ENCODE results near the gene RBAK. TPM values are rescaled to one million over a fixed set of nuclear protein-coding genes. Genes with fewer than 3 reads are reported as not detected.
A peak's percentile ranks its signal among the peaks of the same experiment; 100 is the strongest.

RBAK gene
- polyA plus RNA-seq, 2 of the 4 experiments (the other 2 are of a cell fraction), result 6.8 to 11.2 TPM

DNA sequence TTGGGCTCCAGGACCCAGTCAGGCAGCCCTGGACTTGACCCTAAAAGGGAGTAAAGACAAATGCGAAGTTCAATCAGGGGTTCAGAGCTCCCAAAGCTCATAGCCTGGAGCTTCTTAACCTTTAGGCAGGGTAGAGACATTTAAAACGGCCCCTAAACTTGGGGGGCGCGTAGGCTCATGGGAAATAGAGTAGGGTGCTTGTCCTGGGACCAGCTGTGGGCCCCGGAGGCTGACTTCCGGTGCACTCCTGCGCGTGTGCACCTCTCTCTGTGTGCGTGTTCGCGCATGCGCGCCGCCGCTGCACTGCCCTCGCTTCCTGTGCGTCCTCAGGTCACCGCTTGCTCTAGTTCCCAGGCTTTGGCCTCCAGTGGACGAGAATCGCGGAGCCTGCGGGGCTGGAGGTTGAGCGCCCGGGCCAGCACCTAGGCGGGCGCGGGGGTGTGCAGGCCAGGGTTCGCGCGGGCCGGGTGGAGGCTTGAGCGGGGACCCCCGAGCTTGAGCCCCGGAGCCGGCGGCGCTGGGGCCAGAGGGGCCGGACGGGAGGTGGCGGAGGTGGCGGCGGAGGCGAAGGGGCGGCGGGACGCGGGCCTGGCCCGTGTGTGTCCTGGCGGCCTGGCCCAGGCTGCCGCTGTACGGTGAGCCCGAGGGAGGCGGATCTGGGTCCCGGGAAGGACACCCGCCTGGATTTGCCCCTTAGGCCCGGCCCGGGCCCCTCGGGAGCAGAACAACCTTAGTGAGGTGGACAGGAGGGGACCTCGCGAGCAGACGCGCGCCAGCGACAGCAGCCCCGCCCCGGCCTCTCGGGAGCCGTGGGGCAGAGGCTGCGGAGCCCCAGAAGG, at the start of gene RBAK (continued):
- TF ChIP-seq, protein P1, sequence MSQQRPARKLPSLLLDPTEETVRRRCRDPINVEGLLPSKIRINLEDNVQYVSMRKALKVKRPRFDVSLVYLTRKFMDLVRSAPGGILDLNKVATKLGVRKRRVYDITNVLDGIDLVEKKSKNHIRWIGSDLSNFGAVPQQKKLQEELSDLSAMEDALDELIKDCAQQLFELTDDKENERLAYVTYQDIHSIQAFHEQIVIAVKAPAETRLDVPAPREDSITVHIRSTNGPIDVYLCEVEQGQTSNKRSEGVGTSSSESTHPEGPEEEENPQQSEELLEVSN (IDR thresholded peaks at IDR 0.05; ENCODE audit: borderline replicate concordance, low read depth), result peak; percentile 64; the same call in 1 of the 2 replicates

DNA sequence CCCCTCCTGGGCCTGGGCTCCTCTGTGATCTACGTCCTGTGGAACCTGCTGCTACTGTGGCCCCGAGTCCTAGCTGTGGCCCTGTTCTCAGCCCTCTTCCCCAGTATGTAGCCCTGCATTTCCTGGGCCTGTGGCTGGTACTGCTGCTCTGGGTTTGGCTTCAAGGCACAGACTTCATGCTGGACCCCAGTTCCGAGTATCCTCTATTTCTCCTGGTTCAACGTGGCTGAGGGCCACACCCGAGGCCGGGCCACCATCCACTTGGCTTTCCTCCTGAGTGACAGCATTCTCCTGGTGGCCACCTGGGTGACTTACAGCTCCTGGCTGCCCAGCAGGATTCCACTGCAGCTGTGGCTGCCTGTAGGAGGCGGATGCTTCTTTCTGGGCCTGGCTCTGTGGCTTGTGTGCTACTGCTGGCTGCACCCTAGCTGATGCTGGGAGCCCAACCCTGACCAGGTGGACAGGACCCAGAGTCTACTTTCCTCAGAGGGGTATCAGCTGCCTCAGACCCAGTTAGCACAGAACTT, 48.9 kb upstream of the RBAK start:
- Histone ChIP-seq H3K27ac (no peak overlapping the region), H3K9me3 (no peaks in the 10 kb centered on the region), H3K4me1 (no peaks in the 10 kb centered on the region), H3K4me3 (no peak overlapping the region), H3K4me2 (no peak overlapping the region)
- POLR2A ChIA-PET, result no interaction called here
- DNase-seq (ENCODE audit: low read depth in 1 of 2, low spot score in 1 of 2) (no peak), FAIRE-seq (no peak), ATAC-seq (no peak; a peak in 1 of 6 replicates)
- TF ChIP-seq ZC3H11A (IDR thresholded peaks at IDR 0.05), result no peak
- TF ChIP-seq TP53 (CRISPR knock-in tag; IDR thresholded peaks at IDR 0.05), result no peak
- TF ChIP-seq ZNF302 (CRISPR knock-in tag; IDR thresholded peaks at IDR 0.05), result no peak
- no peak for TF ChIP-seq CBX2 (IDR thresholded peaks at IDR 0.05; ENCODE audit: borderline replicate concordance, low read depth)
- no peak for TF ChIP-seq MAFK (IDR thresholded peaks at IDR 0.05; ENCODE audit: partially characterized antibody)
- no peak for TF ChIP-seq MYC (IDR thresholded peaks at IDR 0.05; ENCODE audit: borderline replicate concordance, low read length)
- CTCF ChIA-PET, result interaction anchor here (1.2 kb wide), 1 partner anchor 21 kb away, joined by 3 read pairs; no protein-coding TSS in a partner anchor
- WGBS (ENCODE audit: missing lambda C conversion rate), result 94% methylated on average over 7 of the region's 7 CpGs

DNA sequence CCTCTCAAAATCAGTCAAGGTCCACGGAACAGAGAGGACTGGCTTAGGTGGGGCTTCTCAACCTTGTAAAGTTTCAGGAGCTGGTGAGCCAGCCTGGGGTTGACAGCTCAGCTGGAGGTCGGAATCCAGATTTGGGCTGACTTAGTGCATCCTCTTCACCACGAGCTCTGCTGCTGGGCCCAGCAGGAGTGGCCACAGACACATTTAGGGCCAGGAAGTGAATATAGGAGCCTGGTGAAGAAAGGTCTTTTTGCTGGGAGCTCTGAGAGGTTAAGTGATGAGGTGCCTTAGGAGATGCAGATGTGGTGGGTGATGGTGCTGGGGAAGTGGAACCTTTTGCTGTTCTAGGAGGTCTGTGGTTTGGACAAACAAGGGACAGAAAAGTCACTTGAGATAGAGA, 47.4 kb upstream of the RBAK start:
- Histone ChIP-seq H3K27ac (no peak overlapping the region), H3K4me2 (no peak overlapping the region), H3K4me1 (no peaks in the 10 kb centered on the region), H3K9me3 (no peaks in the 10 kb centered on the region), H3K4me3 (no peak overlapping the region)
- no peak for ATAC-seq
- DNase-seq (ENCODE audit: low read depth in 1 of 2, low spot score in 1 of 2), result no peak
- ChIA-PET CTCF (interaction anchor here (1.6 to 1.8 kb wide), 2 partner anchors 8 to 24 kb away, joined by 3 to 8 read pairs; no protein-coding TSS in a partner anchor), POLR2A (no interaction called here)
- no peak for FAIRE-seq
- TF ChIP-seq, protein P2, sequence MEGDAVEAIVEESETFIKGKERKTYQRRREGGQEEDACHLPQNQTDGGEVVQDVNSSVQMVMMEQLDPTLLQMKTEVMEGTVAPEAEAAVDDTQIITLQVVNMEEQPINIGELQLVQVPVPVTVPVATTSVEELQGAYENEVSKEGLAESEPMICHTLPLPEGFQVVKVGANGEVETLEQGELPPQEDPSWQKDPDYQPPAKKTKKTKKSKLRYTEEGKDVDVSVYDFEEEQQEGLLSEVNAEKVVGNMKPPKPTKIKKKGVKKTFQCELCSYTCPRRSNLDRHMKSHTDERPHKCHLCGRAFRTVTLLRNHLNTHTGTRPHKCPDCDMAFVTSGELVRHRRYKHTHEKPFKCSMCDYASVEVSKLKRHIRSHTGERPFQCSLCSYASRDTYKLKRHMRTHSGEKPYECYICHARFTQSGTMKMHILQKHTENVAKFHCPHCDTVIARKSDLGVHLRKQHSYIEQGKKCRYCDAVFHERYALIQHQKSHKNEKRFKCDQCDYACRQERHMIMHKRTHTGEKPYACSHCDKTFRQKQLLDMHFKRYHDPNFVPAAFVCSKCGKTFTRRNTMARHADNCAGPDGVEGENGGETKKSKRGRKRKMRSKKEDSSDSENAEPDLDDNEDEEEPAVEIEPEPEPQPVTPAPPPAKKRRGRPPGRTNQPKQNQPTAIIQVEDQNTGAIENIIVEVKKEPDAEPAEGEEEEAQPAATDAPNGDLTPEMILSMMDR (IDR thresholded peaks at IDR 0.05), result no peak
- TF ChIP-seq TFCP2L1 (CRISPR knock-in tag; IDR thresholded peaks at IDR 0.05), result no peak
- TF ChIP-seq ZC3H11A (IDR thresholded peaks at IDR 0.05), result no peak
- 98% methylated on average over 3 of the region's 3 CpGs for WGBS (ENCODE audit: missing lambda C conversion rate)

DNA sequence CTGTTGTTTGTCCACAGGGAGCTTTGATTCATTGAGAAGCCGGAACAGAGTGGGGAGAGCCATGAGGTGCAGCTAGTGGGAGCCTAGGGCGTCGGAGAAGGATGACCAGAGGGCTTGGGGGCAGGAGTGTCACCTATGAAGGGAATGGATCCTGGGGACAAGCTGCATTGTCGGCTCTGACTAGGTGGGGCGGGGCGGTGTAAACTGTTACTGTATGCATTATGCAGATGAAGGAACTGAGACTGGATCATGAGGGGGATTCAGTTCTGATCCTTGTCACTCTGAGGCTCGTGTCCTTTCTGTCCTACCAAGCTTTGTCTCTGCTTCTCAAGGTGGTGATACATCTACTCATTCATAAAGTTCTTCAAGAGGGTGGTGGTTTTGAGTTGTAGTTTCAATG, 46.8 kb upstream of the RBAK start:
- FAIRE-seq, result no peak
- Histone ChIP-seq H3K4me2 (no peak overlapping the region), H3K4me1 (no peaks in the 10 kb centered on the region), H3K27ac (no peak overlapping the region), H3K4me3 (no peak overlapping the region), H3K9me3 (no peaks in the 10 kb centered on the region)
- ChIA-PET CTCF (interaction anchor here (1.0 to 1.8 kb wide), 4 partner anchors 9 to 143 kb away, joined by 3 to 8 read pairs (median 3); no protein-coding TSS in a partner anchor), POLR2A (no interaction called here)
- no peak for DNase-seq (ENCODE audit: low read depth in 1 of 2, low spot score in 1 of 2)
- no peak for ATAC-seq
- WGBS (ENCODE audit: missing lambda C conversion rate), result 83% methylated on average over 7 of the region's 7 CpGs
- no peak for TF ChIP-seq HOXB13 (CRISPR knock-in tag; IDR thresholded peaks at IDR 0.05; ENCODE audit: low read depth)
- TF ChIP-seq GATA3 (IDR thresholded peaks at IDR 0.05; ENCODE audit: borderline replicate concordance), result no peak
- TF ChIP-seq, protein P3, sequence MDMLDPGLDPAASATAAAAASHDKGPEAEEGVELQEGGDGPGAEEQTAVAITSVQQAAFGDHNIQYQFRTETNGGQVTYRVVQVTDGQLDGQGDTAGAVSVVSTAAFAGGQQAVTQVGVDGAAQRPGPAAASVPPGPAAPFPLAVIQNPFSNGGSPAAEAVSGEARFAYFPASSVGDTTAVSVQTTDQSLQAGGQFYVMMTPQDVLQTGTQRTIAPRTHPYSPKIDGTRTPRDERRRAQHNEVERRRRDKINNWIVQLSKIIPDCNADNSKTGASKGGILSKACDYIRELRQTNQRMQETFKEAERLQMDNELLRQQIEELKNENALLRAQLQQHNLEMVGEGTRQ (IDR thresholded peaks at IDR 0.05), result no peak
- no peak for TF ChIP-seq POLR2A (IDR thresholded peaks at IDR 0.05; ENCODE audit: low read length)
- TF ChIP-seq, protein P1 (IDR thresholded peaks at IDR 0.05; ENCODE audit: borderline replicate concordance, low read depth), result no peak
- TF ChIP-seq, protein P4, sequence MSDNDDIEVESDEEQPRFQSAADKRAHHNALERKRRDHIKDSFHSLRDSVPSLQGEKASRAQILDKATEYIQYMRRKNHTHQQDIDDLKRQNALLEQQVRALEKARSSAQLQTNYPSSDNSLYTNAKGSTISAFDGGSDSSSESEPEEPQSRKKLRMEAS (IDR thresholded peaks at IDR 0.05), result no peak
- TF ChIP-seq, protein P5, sequence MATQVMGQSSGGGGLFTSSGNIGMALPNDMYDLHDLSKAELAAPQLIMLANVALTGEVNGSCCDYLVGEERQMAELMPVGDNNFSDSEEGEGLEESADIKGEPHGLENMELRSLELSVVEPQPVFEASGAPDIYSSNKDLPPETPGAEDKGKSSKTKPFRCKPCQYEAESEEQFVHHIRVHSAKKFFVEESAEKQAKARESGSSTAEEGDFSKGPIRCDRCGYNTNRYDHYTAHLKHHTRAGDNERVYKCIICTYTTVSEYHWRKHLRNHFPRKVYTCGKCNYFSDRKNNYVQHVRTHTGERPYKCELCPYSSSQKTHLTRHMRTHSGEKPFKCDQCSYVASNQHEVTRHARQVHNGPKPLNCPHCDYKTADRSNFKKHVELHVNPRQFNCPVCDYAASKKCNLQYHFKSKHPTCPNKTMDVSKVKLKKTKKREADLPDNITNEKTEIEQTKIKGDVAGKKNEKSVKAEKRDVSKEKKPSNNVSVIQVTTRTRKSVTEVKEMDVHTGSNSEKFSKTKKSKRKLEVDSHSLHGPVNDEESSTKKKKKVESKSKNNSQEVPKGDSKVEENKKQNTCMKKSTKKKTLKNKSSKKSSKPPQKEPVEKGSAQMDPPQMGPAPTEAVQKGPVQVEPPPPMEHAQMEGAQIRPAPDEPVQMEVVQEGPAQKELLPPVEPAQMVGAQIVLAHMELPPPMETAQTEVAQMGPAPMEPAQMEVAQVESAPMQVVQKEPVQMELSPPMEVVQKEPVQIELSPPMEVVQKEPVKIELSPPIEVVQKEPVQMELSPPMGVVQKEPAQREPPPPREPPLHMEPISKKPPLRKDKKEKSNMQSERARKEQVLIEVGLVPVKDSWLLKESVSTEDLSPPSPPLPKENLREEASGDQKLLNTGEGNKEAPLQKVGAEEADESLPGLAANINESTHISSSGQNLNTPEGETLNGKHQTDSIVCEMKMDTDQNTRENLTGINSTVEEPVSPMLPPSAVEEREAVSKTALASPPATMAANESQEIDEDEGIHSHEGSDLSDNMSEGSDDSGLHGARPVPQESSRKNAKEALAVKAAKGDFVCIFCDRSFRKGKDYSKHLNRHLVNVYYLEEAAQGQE (IDR thresholded peaks at IDR 0.05), result no peak
- TF ChIP-seq BHLHE40 (IDR thresholded peaks at IDR 0.05; ENCODE audit: low read depth, low read length), result no peak
- no peak for TF ChIP-seq ZFP36 (IDR thresholded peaks at IDR 0.05; ENCODE audit: borderline replicate concordance, partially characterized antibody)
- no peak for TF ChIP-seq RNF2 (IDR thresholded peaks at IDR 0.05; ENCODE audit: borderline replicate concordance, low read depth)
- TF ChIP-seq CHD2 (IDR thresholded peaks at IDR 0.05; ENCODE audit: low read length, partially characterized antibody), result no peak
- TF ChIP-seq HOXB5 (CRISPR knock-in tag; IDR thresholded peaks at IDR 0.05), result no peak
- no peak for TF ChIP-seq CBX2 (IDR thresholded peaks at IDR 0.05; ENCODE audit: borderline replicate concordance, low read depth)
- no peak for TF ChIP-seq RFX5 (IDR thresholded peaks at IDR 0.05)
- no peak for TF ChIP-seq MYC (IDR thresholded peaks at IDR 0.05; ENCODE audit: borderline replicate concordance, low read length)
- TF ChIP-seq EP300 (IDR thresholded peaks at IDR 0.05), result no peak
